AML-193 (cell line): ENCODE measurements around the gene SLF1.

Experiments used
- DNase-seq, 2 experiments: peaks; one replicate each; lab custom pipeline; 2025; lab: John Stamatoyannopoulos, UW

The SLF1 gene

GRCh38 chr5:94661086-94661485 lies 42.6 kb downstream of the SLF1 start:
- no peak for DNase-seq

DNA sequence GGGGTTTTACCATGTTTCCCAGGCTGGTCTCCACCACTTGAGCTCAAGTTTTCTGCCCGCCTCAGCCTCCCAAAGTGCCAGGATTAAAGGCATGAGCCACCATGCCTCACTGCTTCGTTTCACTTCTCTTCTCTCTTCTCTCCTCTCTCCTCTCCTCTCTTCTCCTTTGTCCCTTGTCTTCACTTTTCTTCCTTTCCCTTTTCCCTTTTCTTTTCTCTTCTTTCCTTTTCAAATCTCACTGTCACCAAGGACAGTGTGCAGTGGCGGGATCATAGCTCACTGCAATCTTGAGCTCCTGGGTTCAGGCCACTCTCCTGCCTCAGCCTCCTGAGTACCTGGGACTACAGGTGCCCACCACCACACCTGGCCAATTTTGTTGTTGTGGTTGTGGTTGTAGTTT lies 49.5 kb downstream of the SLF1 start:
- DNase-seq, result no peak

DNA sequence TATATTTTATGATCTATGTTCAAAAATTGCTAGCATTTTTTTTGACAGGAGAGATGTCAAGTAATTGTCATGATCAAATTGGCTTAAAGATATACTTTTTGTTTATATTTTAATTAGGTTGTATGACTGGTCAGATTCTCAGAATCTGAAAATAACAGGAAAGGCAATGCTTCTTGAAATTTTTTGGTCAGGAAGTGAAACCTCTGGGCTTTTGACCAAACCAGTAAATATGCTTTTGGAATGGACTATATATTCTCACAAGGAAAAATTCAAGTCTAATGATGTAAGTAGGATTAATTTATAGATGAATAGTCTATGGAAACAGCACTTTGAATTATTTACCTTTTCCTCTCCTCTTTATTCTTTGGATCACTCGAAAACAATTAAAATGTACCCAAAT lies 52.3 kb downstream of the SLF1 start:
- DNase-seq, result no peak

DNA sequence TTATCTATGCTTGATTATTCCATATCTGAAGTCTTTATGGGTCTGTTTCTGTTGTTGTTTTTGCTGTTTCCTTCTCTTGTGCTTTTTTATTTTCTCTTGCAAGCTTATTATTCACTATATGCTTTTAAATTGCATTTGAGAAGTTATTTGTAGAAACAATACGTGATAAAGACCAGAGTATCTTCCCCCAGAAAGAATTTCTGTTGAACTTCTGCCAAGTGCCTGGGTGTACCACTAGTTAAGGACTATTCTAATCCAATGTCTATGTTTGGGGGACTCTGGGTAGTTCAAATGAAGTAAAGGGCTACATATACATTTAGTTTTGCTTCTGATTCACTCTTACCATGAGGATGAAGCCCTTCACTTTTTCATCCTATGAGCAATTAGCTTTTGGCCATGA lies 54.3 kb downstream of the SLF1 start:
- no peak for DNase-seq

DNA sequence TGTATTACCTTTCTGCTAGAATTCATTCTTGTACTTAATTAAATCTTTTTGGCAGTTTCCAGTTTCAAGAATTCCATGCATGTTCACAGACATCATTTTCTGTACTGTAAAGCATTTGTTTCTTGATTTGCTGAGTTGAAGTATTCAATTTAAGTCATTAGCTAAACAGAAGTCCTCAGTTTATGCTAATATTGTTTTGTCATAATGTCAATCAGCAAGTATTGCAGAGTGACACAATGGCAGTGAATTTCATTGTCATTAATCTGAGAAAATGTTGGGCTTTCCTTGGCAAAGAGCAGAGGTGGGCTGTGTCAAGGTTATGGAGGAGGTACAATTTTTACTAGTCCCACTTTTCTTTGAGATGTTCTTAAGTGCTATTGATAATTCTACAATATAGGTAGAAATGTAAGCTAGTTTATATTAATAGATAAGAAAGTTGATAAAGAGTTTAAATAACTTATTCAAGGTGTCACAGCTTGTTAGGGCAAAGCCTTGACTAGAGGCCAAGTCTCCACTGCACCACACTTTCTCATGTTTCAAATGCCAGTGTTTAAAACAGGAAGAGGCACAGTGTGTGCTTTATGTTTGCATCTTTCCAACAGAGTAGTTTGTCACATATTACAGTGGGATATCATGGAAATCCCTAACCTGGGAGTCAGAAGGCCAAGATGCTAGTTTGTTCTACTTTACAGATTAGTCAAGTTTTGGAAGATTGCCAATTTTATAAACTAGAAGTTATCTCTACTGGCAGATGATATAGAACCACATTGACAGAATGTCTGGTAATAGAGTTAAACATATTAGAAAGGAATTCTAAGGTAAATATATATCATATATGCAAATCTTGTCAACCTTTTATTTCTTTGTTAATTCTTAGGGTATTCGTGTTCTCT lies 56.3 kb downstream of the SLF1 start:
- DNase-seq, result no peak

DNA sequence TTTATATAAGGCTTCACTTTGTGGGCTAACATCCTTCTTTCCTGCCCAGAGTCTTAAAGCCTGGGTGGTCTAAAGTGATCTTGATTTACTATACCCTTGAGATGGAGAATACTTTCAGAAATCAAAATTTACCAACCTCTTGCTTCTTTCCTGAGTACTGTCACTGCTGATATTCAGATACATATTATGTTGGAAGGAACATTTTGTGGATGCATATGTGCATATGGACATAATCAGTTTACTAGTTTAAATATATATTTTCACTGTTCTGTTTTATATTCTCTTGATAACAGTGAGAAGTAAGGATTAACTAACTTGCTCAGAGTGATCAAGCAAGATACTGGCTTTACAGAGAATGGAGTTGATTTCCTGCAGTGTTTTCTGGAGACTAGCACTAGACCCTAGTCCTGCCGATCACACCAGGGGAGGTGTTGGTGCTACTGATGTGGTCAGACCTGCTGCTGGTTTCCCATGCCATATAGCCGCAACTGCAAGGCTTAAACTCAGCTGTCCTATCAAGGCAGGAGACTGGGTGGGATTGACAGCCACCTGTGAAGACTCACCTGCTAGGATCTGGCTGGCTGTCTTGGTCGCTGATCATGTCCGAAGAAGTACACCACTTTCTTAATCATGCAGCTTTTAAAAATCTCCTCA lies 57.6 kb downstream of the SLF1 start:
- DNase-seq, result no peak

GRCh38 chr5:94682814-94683520 lies 64.5 kb downstream of the SLF1 start:
- DNase-seq, result no peak

GRCh38 chr5:94689908-94690307 lies 71.4 kb downstream of the SLF1 start:
- DNase-seq, result no peak

GRCh38 chr5:94690778-94691177 lies 72.3 kb downstream of the SLF1 start:
- no peak for DNase-seq

DNA sequence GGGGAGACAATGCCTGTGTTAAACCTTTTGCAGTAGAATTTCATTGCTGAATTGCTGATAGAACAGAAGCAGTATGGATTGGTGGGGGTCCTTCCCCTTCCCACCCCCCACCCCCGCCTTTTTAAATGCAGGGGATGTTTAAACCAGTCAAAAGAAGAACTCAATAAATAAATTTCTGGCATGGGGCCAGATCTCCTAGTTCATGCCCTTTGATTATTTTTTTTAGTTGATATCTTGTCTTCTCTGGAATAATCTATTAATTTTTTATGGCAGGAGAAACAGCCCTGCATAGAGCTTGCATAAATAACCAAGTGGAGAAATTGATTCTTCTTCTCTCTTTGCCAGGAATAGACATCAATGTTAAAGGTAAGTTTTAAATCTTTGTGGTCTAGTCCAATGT lies 72.8 kb downstream of the SLF1 start:
- DNase-seq, result no peak

- DNase-seq, result peak in 1 of 2 experiments; percentile 9
Measured at GRCh38 chr5:94691949-94692348, 73.5 kb downstream of the SLF1 start.

GRCh38 chr5:94692581-94692980 lies 74.1 kb downstream of the SLF1 start:
- no peak for DNase-seq

DNA sequence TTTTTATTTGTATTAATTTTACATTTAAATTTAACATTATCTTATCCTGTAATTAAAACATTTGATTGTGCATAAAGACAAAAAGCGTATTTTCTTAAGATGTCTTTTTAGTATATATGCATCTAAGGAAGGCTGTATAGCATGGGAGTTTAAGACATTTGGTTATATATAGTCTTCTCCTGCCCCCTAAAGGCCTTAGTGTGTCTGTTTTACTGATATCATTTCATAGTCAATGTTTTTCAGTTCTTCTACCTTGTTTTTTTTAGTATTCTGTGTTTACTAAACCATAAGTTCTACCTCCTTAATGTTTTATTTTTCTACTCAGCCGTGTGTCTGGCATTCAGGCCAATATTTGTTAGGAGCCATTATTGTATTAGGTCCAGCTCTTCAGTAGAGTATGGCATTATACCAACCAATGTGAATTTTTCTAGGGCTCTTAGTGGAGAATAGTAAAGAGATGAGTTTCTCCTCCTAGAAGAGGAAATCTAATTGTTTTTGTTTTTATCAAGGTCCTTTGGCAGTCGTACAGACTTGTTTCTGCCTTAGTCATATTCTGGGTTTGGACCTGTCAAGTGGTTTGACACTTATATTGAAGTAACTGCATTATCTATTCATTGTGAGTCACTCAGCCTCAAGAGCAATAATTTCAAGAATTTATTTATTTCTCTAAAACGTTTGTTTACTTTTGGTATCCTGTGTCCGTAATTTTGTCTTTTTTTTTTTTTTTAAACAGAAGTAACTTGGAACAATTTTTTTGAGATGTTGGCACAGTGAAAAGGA lies 74.8 kb downstream of the SLF1 start:
- peak; percentile 57 to 61 for DNase-seq

DNA sequence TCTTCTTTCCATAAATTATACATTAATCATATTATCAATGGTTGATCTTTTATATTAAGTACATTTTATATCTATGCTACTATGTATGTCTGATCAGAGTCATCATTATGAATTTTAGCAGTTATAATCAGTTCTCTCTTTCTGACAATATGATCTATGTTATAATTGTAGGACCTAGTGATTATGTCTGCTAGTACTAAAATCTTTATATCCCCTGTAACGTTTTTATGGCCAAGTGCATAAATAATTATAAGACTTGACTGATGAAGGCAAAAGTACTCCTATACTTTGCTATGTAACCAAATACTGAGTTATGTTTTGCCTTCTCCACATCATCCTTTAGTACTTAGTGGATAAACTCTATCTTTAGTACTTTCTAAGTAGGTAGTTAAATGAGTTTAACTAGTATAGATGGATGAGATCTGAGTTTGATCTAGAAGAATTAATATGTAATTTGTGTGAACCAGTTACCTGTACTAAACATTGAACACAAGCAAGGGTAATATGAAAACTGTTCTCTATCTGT lies 75.4 kb downstream of the SLF1 start:
- DNase-seq, result no peak

GRCh38 chr5:94694671-94695070 lies 76.2 kb downstream of the SLF1 start:
- DNase-seq, result no peak

GRCh38 chr5:94698197-94698596 lies 79.7 kb downstream of the SLF1 start:
- DNase-seq, result no peak

DNA sequence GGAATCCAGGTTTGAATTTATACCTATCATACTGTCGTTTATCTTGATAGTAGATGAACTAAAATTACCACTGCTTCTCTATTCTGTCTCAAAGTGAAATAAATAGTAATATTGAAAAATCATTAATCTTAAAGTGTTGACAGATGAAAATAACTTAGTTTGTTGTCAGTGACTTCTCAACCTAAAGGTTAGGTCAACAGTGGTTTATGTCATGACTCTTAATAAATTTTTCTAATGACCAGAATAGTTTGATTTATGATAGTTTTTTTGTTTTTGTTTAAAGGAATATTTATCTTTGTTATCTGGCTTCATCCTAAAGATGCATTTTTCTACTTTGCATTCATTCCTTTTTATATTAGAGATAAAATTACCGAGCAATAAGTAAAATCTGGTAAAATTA lies 81.1 kb downstream of the SLF1 start:
- DNase-seq, result no peak

- DNase-seq, result no peak
Measured at GRCh38 chr5:94700592-94700991, 82.1 kb downstream of the SLF1 start.

DNA sequence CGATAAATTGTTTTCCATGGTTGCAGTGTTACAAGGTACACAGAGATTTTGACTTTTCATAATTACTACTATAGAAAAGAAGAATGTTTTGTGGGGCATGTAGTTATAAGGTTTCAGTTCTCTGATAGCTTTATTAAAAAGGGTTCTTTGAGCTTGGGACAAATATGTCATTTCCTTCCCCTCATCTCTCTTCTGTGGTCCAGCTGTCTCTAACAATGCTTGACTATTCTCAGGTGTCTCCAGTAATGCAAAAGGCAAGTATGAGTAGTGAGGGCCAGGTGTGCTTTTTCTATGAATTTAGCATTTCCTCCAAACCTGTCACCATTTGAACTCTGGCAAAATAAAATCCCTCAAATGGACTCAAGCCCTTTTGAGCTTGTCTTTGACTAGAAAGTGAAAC lies 84.3 kb downstream of the SLF1 start:
- no peak for DNase-seq

DNA sequence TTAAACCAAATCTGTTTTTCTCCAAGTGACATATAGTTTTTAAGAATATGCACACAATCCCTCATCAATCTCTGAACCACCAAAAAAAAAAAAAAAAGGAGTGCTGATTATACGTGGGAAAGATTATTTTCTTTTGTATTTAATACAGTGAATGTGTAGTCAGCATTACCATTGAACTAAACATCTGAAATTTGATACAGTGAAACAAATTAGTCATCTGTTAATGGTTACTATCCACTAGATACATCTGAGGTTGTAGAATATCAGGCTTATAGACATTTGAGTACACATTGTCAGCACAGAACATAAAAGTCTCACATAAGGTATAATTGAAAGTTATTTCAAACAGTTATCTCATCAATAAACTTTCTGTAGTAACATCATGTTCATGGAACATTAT lies 87.0 kb downstream of the SLF1 start:
- DNase-seq, result no peak

- no peak for DNase-seq
Measured at GRCh38 chr5:94707359-94707758, 88.9 kb downstream of the SLF1 start.

DNA sequence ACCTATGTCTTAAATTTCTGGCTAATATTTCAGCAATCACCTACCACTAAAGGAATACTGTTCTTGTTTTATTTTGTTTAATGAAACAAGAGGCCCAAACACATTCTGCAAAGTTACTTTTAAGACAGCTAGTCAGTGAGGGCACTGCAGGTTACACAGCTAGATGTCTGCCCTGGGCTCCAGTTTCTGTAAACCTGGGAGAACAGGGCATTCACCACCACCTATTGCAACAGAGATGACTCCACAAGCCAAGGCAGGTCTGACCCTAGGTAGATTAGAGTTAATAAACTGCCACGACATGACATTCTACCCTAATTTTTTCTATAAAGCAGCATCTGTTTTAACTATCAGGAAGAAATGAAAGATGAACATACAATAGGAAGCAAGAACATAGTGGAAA lies 90.8 kb downstream of the SLF1 start:
- DNase-seq, result no peak
